Measurements from ENCODE around the gene PDIK1L. TPM values are rescaled to one million over a fixed set of nuclear protein-coding genes. Genes with fewer than 3 reads are reported as not detected.
A peak's percentile ranks its signal among the peaks of the same experiment; 100 is the strongest.

PDIK1L gene
- total RNA-seq, 1 donor from 2014 or later = 3.1 TPM

DNA sequence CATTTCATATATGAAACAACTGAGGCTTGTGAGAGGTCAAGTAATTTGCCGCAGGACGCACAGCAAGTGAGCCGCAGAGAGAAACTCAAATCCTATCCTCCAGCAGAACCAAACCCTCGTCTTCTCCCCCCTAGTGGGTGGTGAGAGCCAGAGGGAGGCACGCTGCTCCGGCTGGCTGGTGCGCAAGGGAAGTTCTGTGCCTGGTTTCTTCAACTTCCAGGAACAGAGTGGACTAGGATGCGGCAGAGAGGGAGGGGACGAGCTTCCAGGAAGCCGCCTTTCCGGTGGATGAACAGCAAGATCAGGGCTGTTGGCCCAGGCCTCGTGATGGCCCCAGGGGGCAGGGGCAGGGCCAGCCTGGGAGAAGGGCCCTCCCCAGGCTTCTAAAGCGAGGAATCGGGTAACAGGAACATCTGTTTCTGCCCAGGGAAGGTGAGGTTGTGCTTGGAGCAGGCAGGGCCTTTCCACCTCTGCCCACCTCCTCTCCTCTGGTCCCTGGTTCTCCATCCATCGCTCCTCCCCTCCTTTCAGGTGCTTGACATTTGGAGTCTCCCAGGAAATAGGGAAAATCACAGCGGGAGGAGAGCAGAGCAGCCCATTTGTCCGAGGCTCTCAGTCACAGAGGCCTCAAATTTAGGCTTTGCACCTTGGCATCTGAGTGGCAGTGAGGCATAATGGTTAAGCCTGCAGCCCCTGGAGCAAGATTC is 16.8 kb upstream of the PDIK1L start:
- Histone ChIP-seq H3K4me1 (ENCODE audit: insufficient read depth, low read length) (peaks cover 20% of the 10 kb centered on the region), H3K27me3 (ENCODE audit: insufficient read depth, low read length) (peaks cover 21% of the 10 kb centered on the region), H3K9ac (ENCODE audit: low read length) (peak overlapping the region; percentile 8), H3K4me2 (ENCODE audit: low read length) (peak overlapping the region; percentile 40), H3K27ac (ENCODE audit: low read depth, low read length) (no peak overlapping the region), H4K20me1 (ENCODE audit: insufficient read depth, low read length) (no peaks in the 10 kb centered on the region), H2AFZ (ENCODE audit: low read depth, low read length) (peak overlapping the region; percentile 74), H3K4me3 (ENCODE audit: insufficient read depth, low read depth, low read length) (no peak overlapping the region), H3K36me3 (ENCODE audit: insufficient read depth, low read length) (no peaks in the 10 kb centered on the region), H3K79me2 (ENCODE audit: insufficient read depth, low read length) (no peaks in the 10 kb centered on the region), H3K9me3 (ENCODE audit: insufficient read depth, low read depth, low read length) (no peaks in the 10 kb centered on the region)
- Mint-ChIP-seq H3K27ac (ENCODE audit: unreplicated experiment) (no peak overlapping the region), H3K9me3 (ENCODE audit: unreplicated experiment) (no peaks in the 10 kb centered on the region), H3K27me3 (ENCODE audit: low read depth, unreplicated experiment) (peaks cover 10% of the 10 kb centered on the region), H3K4me3 (ENCODE audit: unreplicated experiment) (no peak overlapping the region), H3K4me1 (ENCODE audit: low read depth, unreplicated experiment) (peaks cover 8% of the 10 kb centered on the region), H3K36me3 (ENCODE audit: low read depth, unreplicated experiment) (no peaks in the 10 kb centered on the region)
- FAIRE-seq (no peak), DNase-seq (ENCODE audit: low read depth) (no peak)
- TF ChIP-seq, protein P1, sequence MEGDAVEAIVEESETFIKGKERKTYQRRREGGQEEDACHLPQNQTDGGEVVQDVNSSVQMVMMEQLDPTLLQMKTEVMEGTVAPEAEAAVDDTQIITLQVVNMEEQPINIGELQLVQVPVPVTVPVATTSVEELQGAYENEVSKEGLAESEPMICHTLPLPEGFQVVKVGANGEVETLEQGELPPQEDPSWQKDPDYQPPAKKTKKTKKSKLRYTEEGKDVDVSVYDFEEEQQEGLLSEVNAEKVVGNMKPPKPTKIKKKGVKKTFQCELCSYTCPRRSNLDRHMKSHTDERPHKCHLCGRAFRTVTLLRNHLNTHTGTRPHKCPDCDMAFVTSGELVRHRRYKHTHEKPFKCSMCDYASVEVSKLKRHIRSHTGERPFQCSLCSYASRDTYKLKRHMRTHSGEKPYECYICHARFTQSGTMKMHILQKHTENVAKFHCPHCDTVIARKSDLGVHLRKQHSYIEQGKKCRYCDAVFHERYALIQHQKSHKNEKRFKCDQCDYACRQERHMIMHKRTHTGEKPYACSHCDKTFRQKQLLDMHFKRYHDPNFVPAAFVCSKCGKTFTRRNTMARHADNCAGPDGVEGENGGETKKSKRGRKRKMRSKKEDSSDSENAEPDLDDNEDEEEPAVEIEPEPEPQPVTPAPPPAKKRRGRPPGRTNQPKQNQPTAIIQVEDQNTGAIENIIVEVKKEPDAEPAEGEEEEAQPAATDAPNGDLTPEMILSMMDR (IDR thresholded peaks at IDR 0.05; ENCODE audit: insufficient read depth, low read depth, low read length) = no peak
- no peak for TF ChIP-seq EZH2 (IDR thresholded peaks at IDR 0.05; ENCODE audit: insufficient read depth, low read length)

DNA sequence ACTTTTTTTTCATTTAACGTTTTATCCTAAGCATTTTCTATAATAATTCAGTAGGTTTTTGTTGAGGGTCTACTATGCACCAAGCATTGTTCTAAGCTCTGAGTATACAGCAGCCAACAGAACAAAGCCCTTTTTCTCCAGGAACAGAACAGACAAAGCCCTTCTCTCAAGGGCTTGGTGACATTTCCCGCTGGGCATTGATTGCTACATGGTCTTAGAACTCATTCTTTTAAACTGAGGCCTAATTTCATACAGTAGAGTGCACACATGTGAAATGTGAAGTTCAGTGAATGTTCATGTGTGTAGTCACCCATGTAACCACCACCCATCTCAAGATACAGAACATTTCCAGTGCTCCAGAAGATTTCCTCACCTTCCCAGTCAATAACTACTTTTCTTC is 15.2 kb upstream of the PDIK1L start:
- Histone ChIP-seq H3K27ac (ENCODE audit: low read depth, low read length) (no peak overlapping the region), H3K36me3 (ENCODE audit: insufficient read depth, low read length) (no peaks in the 10 kb centered on the region), H3K4me2 (ENCODE audit: low read length) (no peak overlapping the region), H3K4me3 (ENCODE audit: insufficient read depth, low read depth, low read length) (no peak overlapping the region), H4K20me1 (ENCODE audit: insufficient read depth, low read length) (no peaks in the 10 kb centered on the region), H3K79me2 (ENCODE audit: insufficient read depth, low read length) (no peaks in the 10 kb centered on the region), H3K9me3 (ENCODE audit: insufficient read depth, low read depth, low read length) (no peaks in the 10 kb centered on the region), H2AFZ (ENCODE audit: low read depth, low read length) (no peak overlapping the region), H3K27me3 (ENCODE audit: insufficient read depth, low read length) (peaks cover 12% of the 10 kb centered on the region), H3K4me1 (ENCODE audit: insufficient read depth, low read length) (peaks cover 21% of the 10 kb centered on the region), H3K9ac (ENCODE audit: low read length) (no peak overlapping the region)
- H3K9me3 Mint-ChIP-seq (ENCODE audit: unreplicated experiment) = no peaks in the 10 kb centered on the region
- peak; percentile 9 for FAIRE-seq
- DNase-seq (ENCODE audit: low read depth) = no peak
- peaks cover 10% of the 10 kb centered on the region for H3K27me3 Mint-ChIP-seq (ENCODE audit: low read depth, unreplicated experiment)
- no peak for TF ChIP-seq EZH2 (IDR thresholded peaks at IDR 0.05; ENCODE audit: insufficient read depth, low read length)
- TF ChIP-seq, protein P1 (IDR thresholded peaks at IDR 0.05; ENCODE audit: insufficient read depth, low read depth, low read length) = no peak
- no peak overlapping the region for H3K27ac Mint-ChIP-seq (ENCODE audit: unreplicated experiment)
- H3K4me1 Mint-ChIP-seq (ENCODE audit: low read depth, unreplicated experiment) = peaks cover 8% of the 10 kb centered on the region
- H3K36me3 Mint-ChIP-seq (ENCODE audit: low read depth, unreplicated experiment) = no peaks in the 10 kb centered on the region
- H3K4me3 Mint-ChIP-seq (ENCODE audit: unreplicated experiment) = no peak overlapping the region

DNA sequence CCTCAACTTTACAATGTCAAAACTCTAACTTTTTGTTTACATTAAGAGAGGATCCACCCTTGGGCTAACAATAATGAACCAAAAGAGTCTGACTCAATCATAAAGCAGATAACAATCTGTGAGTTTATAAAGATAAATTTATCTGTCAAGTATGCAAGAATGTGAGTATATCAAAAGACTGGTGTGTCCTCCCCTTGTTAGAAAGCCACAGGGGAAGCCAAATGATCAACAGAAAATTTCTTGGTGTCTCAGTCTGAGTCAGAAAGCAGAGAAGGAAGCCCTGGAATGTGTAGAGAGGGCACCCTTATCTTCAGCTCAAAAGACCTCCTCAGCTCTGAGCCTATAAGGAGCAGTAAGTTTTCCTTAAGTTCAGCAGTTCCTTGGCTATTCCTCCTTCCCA is 13.9 kb upstream of the PDIK1L start:
- Histone ChIP-seq H3K36me3 (ENCODE audit: insufficient read depth, low read length) (no peaks in the 10 kb centered on the region), H3K4me1 (ENCODE audit: insufficient read depth, low read length) (peaks cover 32% of the 10 kb centered on the region), H2AFZ (ENCODE audit: low read depth, low read length) (no peak overlapping the region), H3K27ac (ENCODE audit: low read depth, low read length) (no peak overlapping the region), H3K4me2 (ENCODE audit: low read length) (peak overlapping the region; percentile 77), H4K20me1 (ENCODE audit: insufficient read depth, low read length) (no peaks in the 10 kb centered on the region), H3K9ac (ENCODE audit: low read length) (no peak overlapping the region), H3K4me3 (ENCODE audit: insufficient read depth, low read depth, low read length) (no peak overlapping the region), H3K79me2 (ENCODE audit: insufficient read depth, low read length) (no peaks in the 10 kb centered on the region), H3K27me3 (ENCODE audit: insufficient read depth, low read length) (peaks cover 12% of the 10 kb centered on the region), H3K9me3 (ENCODE audit: insufficient read depth, low read depth, low read length) (no peaks in the 10 kb centered on the region)
- H3K27ac Mint-ChIP-seq (ENCODE audit: unreplicated experiment) = no peak overlapping the region
- H3K27me3 Mint-ChIP-seq (ENCODE audit: low read depth, unreplicated experiment) = peaks cover 6% of the 10 kb centered on the region
- DNase-seq (ENCODE audit: low read depth) = peak; percentile 71
- peak; percentile 81 for FAIRE-seq
- H3K36me3 Mint-ChIP-seq (ENCODE audit: low read depth, unreplicated experiment) = no peaks in the 10 kb centered on the region
- peaks cover 17% of the 10 kb centered on the region for H3K4me1 Mint-ChIP-seq (ENCODE audit: low read depth, unreplicated experiment)
- TF ChIP-seq, protein P1 (IDR thresholded peaks at IDR 0.05; ENCODE audit: insufficient read depth, low read depth, low read length) = no peak
- TF ChIP-seq EZH2 (IDR thresholded peaks at IDR 0.05; ENCODE audit: insufficient read depth, low read length) = no peak
- H3K4me3 Mint-ChIP-seq (ENCODE audit: unreplicated experiment) = no peak overlapping the region
- H3K9me3 Mint-ChIP-seq (ENCODE audit: unreplicated experiment) = no peaks in the 10 kb centered on the region
